ENCODE results near the gene RASSF7. TPM values are rescaled to one million over a fixed set of nuclear protein-coding genes. Genes with fewer than 3 reads are reported as not detected.

RASSF7 gene
- total and polyA plus RNA-seq, 5 donors from 2014 or later, result 23.9 to 34.2 (median 31.4) TPM

- Mint-ChIP-seq H3K36me3 (no peaks in the 10 kb centered on the region), H3K4me3 (peak overlapping the region in 2 of 4 donors; percentile 28 to 54), H3K4me1 (peaks cover 0 to 2% (median 0%) of the 10 kb centered on the region in 4 donors), H3K9me3 (no peaks in the 10 kb centered on the region), H3K27ac (no peak overlapping the region), H3K27me3 (no peaks in the 10 kb centered on the region)
- no peaks in the 10 kb centered on the region for H3K9me3 ChIP-seq (ENCODE audit: control insufficient read depth in 2 of 2, low read length in 2 of 2)
- H3K27me3 ChIP-seq (ENCODE audit: control insufficient read depth, insufficient read depth, low read length), result no peaks in the 10 kb centered on the region
- DNase-seq (no peak), ATAC-seq (ENCODE audit: low read depth in 2 of 2) (no peak)
- peaks cover 13% of the 10 kb centered on the region for H3K4me1 ChIP-seq (ENCODE audit: control insufficient read depth, insufficient read depth, low read length, poor library complexity, severe bottlenecking)
- peaks cover 8% of the 10 kb centered on the region for H3K36me3 ChIP-seq (ENCODE audit: control insufficient read depth, insufficient read depth, low read length)
- no peak overlapping the region for H3K27ac ChIP-seq (ENCODE audit: insufficient read depth, low read length, poor library complexity, severe bottlenecking)
- no peak overlapping the region for H3K4me3 ChIP-seq (ENCODE audit: low read depth, low read length)
Observed at GRCh38 chr11:529728-530411, 30.9 kb upstream of the RASSF7 start.

DNA sequence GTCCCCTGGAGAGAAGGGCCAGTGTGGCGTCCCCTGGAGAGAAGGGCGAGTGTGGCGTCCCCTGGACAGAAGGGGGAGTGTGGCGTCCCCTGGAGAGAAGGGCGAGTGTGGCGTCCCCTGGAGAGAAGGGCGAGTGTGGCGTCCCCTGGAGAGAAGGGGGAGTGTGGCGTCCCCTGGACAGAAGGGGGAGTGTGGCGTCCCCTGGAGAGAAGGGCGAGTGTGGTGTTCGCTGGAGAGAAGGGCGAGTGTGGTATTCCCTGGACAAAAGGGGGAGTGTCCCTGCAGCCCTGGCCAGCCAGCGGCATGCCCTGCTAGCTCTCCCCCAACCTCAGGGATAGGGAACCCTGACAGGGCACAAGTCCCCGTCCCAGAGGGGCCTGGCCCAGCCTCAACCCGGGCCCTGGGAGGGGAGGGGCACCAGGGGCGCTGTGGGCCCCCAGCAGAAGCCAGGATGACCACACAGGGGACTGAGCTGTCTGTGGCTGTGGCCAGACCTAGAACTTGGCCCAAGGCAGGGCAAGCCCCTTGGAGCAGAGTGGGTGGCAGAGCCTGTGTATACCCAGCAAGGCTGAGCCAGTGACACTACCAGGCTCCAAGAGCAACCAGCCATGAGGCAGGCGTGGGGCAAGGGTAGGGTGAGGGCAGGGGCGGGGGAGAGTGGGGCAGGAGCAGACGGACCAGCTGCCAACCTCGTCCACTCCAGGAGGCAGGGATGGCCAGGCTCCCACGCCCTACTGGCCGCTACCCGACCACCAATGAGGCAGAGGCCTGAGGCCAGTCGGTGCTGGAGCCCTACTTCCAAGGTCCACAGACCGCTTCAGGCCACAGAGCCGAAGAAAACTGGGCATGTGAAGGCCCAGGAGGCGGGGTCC lies 29.6 kb upstream of the RASSF7 start:
- Mint-ChIP-seq H3K27ac (no peak overlapping the region), H3K4me1 (peaks cover 0 to 4% (median under 1%) of the 10 kb centered on the region in 4 donors), H3K9me3 (no peaks in the 10 kb centered on the region), H3K27me3 (no peaks in the 10 kb centered on the region), H3K4me3 (peak overlapping the region in 3 of 4 donors; percentile 11 to 83 (median 28)), H3K36me3 (no peaks in the 10 kb centered on the region)
- peaks cover 8% of the 10 kb centered on the region for H3K36me3 ChIP-seq (ENCODE audit: control insufficient read depth, insufficient read depth, low read length)
- no peaks in the 10 kb centered on the region for H3K9me3 ChIP-seq (ENCODE audit: control insufficient read depth in 2 of 2, low read length in 2 of 2)
- ATAC-seq (ENCODE audit: low read depth in 2 of 2) (no peak), DNase-seq (no peak)
- peaks cover 19% of the 10 kb centered on the region for H3K4me1 ChIP-seq (ENCODE audit: control insufficient read depth, insufficient read depth, low read length, poor library complexity, severe bottlenecking)
- no peak overlapping the region for H3K27ac ChIP-seq (ENCODE audit: insufficient read depth, low read length, poor library complexity, severe bottlenecking)
- H3K27me3 ChIP-seq (ENCODE audit: control insufficient read depth, insufficient read depth, low read length), result no peaks in the 10 kb centered on the region
- H3K4me3 ChIP-seq (ENCODE audit: low read depth, low read length), result no peak overlapping the region

GRCh38 chr11:531919-532526 lies 28.7 kb upstream of the RASSF7 start:
- H3K4me3 ChIP-seq (ENCODE audit: low read depth, low read length), result no peak overlapping the region
- peak overlapping the region in 1 of 3 donors; percentile 20 for H3K27ac Mint-ChIP-seq
- ATAC-seq (ENCODE audit: low read depth in 2 of 2) (no peak), DNase-seq (no peak)
- H3K27ac ChIP-seq (ENCODE audit: insufficient read depth, low read length, poor library complexity, severe bottlenecking), result no peak overlapping the region
- H3K27me3 Mint-ChIP-seq, result no peaks in the 10 kb centered on the region
- no peaks in the 10 kb centered on the region for H3K9me3 ChIP-seq (ENCODE audit: control insufficient read depth in 2 of 2, low read length in 2 of 2)
- no peaks in the 10 kb centered on the region for H3K36me3 Mint-ChIP-seq
- peaks cover 0 to 7% (median 2%) of the 10 kb centered on the region in 4 donors for H3K4me1 Mint-ChIP-seq
- peak overlapping the region; percentile 11 to 83 (median 38) for H3K4me3 Mint-ChIP-seq
- no peaks in the 10 kb centered on the region for H3K9me3 Mint-ChIP-seq
- H3K36me3 ChIP-seq (ENCODE audit: control insufficient read depth, insufficient read depth, low read length), result peaks cover 8% of the 10 kb centered on the region
- H3K27me3 ChIP-seq (ENCODE audit: control insufficient read depth, insufficient read depth, low read length), result no peaks in the 10 kb centered on the region
- peaks cover 28% of the 10 kb centered on the region for H3K4me1 ChIP-seq (ENCODE audit: control insufficient read depth, insufficient read depth, low read length, poor library complexity, severe bottlenecking)

DNA sequence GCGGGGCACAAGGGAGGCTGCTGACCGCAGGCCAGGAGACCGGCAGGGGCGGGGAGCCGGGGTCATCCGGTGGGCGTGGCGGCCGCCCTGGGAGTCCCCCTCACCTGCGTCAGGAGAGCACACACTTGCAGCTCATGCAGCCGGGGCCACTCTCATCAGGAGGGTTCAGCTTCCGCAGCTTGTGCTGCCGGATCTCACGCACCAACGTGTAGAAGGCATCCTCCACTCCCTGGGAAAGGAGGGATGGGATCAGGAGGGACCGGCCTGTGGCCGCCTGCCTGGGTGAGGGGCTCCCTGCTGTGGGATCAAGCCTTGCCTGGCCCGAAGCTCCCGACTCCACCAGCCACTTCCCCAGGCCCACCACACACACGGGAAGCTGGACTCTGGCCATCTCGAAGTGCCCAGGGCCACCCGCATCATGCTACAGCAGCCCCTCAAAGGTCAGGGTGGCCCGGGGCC lies 28.2 kb upstream of the RASSF7 start:
- Mint-ChIP-seq H3K4me3 (peak overlapping the region in 1 of 4 donors; percentile 15), H3K9me3 (no peaks in the 10 kb centered on the region)
- peaks cover 33% of the 10 kb centered on the region for H3K4me1 ChIP-seq (ENCODE audit: control insufficient read depth, insufficient read depth, low read length, poor library complexity, severe bottlenecking)

GRCh38 chr11:532986-533585 lies 27.7 kb upstream of the RASSF7 start:
- Mint-ChIP-seq H3K4me3 (peak overlapping the region in 2 of 4 donors; percentile 39 to 56), H3K27me3 (no peaks in the 10 kb centered on the region), H3K27ac (no peak overlapping the region), H3K9me3 (no peaks in the 10 kb centered on the region), H3K36me3 (no peaks in the 10 kb centered on the region), H3K4me1 (peaks cover 0 to 17% (median 7%) of the 10 kb centered on the region in 4 donors)
- no peak for DNase-seq
- ATAC-seq (ENCODE audit: low read depth in 2 of 2), result no peak
- Histone ChIP-seq H3K36me3 (ENCODE audit: control insufficient read depth, insufficient read depth, low read length) (peaks cover 8% of the 10 kb centered on the region), H3K4me3 (ENCODE audit: low read depth, low read length) (no peak overlapping the region), H3K27ac (ENCODE audit: insufficient read depth, low read length, poor library complexity, severe bottlenecking) (no peak overlapping the region), H3K27me3 (ENCODE audit: control insufficient read depth, insufficient read depth, low read length) (no peaks in the 10 kb centered on the region), H3K4me1 (ENCODE audit: control insufficient read depth, insufficient read depth, low read length, poor library complexity, severe bottlenecking) (peaks cover 38% of the 10 kb centered on the region), H3K9me3 (ENCODE audit: control insufficient read depth in 2 of 2, low read length in 2 of 2) (no peaks in the 10 kb centered on the region)

More for the DNA sequence above, 28.2 kb upstream of the RASSF7 start:
- peaks cover 0 to 12% (median 4%) of the 10 kb centered on the region in 4 donors for H3K4me1 Mint-ChIP-seq
- Histone ChIP-seq H3K27me3 (ENCODE audit: control insufficient read depth, insufficient read depth, low read length) (no peaks in the 10 kb centered on the region), H3K27ac (ENCODE audit: insufficient read depth, low read length, poor library complexity, severe bottlenecking) (no peak overlapping the region), H3K9me3 (ENCODE audit: control insufficient read depth in 2 of 2, low read length in 2 of 2) (no peaks in the 10 kb centered on the region), H3K36me3 (ENCODE audit: control insufficient read depth, insufficient read depth, low read length) (peaks cover 8% of the 10 kb centered on the region), H3K4me3 (ENCODE audit: low read depth, low read length) (no peak overlapping the region)
- no peaks in the 10 kb centered on the region for H3K36me3 Mint-ChIP-seq
- no peak for ATAC-seq (ENCODE audit: low read depth in 2 of 2)
- no peak for DNase-seq
- no peaks in the 10 kb centered on the region for H3K27me3 Mint-ChIP-seq
- H3K27ac Mint-ChIP-seq, result no peak overlapping the region

- ATAC-seq (ENCODE audit: low read depth in 2 of 2), result no peak
- Mint-ChIP-seq H3K27me3 (no peaks in the 10 kb centered on the region), H3K4me3 (peak overlapping the region; percentile 63 to 81 (median 69)), H3K9me3 (no peaks in the 10 kb centered on the region), H3K4me1 (peaks cover 0 to 24% (median 10%) of the 10 kb centered on the region in 4 donors), H3K27ac (no peak overlapping the region), H3K36me3 (no peaks in the 10 kb centered on the region)
- Histone ChIP-seq H3K36me3 (ENCODE audit: control insufficient read depth, insufficient read depth, low read length) (peaks cover 8% of the 10 kb centered on the region), H3K27me3 (ENCODE audit: control insufficient read depth, insufficient read depth, low read length) (no peaks in the 10 kb centered on the region), H3K27ac (ENCODE audit: insufficient read depth, low read length, poor library complexity, severe bottlenecking) (no peak overlapping the region), H3K9me3 (ENCODE audit: control insufficient read depth in 2 of 2, low read length in 2 of 2) (no peaks in the 10 kb centered on the region), H3K4me3 (ENCODE audit: low read depth, low read length) (no peak overlapping the region), H3K4me1 (ENCODE audit: control insufficient read depth, insufficient read depth, low read length, poor library complexity, severe bottlenecking) (peaks cover 44% of the 10 kb centered on the region)
- no peak for DNase-seq
Observed at GRCh38 chr11:533586-534395, 27.0 kb upstream of the RASSF7 start.
